Measurements from ENCODE around the gene WDR90. TPM values are rescaled to one million over a fixed set of nuclear protein-coding genes. Genes with fewer than 3 reads are reported as not detected.

WDR90 gene
- total and polyA plus RNA-seq, 2 of the 13 experiments (the other 11 are each of a cell fraction or from before 2014, with no cell fraction given): 14.9 to 28.9 TPM

DNA sequence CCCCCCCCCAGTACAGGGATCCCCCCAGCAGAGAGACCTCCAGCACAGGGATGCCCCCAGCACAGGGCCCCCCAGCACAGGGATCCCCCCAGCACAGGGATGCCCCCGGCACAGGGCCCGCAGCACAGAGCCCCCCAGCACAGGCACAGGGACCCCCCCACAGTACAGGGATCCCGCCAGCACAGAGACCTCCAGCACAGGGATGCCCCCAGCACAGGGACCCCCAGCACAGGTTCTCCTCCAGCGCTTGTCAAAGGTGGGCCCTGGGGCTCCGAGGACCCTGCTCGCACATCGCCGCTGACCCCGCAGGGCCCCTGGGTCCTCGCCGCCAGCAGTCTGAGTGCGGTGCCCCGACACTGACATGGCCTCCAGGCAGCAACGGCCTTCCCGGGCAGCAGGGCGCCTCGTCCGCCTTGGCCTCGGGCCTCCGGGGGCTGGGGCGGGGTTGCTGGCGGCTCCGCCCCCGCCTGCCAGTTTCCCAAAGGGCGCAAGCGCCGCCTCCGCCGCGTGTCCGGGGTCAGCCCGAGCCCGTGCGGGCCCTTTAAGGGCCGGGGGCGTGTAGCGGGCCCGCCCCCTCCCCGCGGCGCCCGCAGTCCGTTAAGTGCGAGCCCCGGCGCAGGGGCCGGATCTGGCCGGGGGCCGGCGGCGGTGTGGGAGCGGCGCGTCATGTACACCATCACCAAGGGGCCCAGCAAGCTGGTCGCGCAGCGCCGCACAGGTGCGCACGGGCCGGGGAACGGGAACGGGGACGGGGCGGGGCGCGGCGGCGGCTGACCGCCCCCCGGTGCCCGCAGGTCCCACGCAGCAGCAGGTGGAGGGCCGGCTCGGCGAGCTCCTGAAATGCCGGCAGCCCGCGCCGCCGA is 7.6 kb upstream of the WDR90 start, which contains the start of gene MCRIP2 (continued):
- TF ChIP-seq TEAD2 (CRISPR knock-in tag; IDR thresholded peaks at IDR 0.05) (no peak), TP53 (CRISPR knock-in tag; conservative IDR thresholded peaks at IDR 0.05) (no peak), ZNF142 (CRISPR knock-in tag; IDR thresholded peaks at IDR 0.05) (no peak), ZBTB7B (CRISPR knock-in tag; IDR thresholded peaks at IDR 0.05) (no peak), BORCS8-MEF2B (CRISPR knock-in tag; IDR thresholded peaks at IDR 0.05) (peak; percentile 61; the same call in 1 of the 2 replicates), SPEN (CRISPR knock-in tag; IDR thresholded peaks at IDR 0.05; ENCODE audit: low read depth) (peak; percentile 78), ZNF83 (CRISPR knock-in tag; IDR thresholded peaks at IDR 0.05; ENCODE audit: borderline replicate concordance) (no peak), NFE2 (CRISPR knock-in tag; IDR thresholded peaks at IDR 0.05) (no peak), CBX5 (CRISPR knock-in tag; IDR thresholded peaks at IDR 0.05; ENCODE audit: borderline replicate concordance) (no peak), BRD4 (CRISPR knock-in tag; IDR thresholded peaks at IDR 0.05) (peak; percentile 74; the same call in 1 of the 2 replicates), GZF1 (CRISPR knock-in tag; IDR thresholded peaks at IDR 0.05) (no peak), ZNF670 (CRISPR knock-in tag; IDR thresholded peaks at IDR 0.05; ENCODE audit: borderline replicate concordance) (no peak), ZNF234 (CRISPR knock-in tag; conservative IDR thresholded peaks at IDR 0.05) (no peak), SALL2 (CRISPR knock-in tag; IDR thresholded peaks at IDR 0.05) (peak; percentile 68; the same call in 1 of the 2 replicates), GABPA (IDR thresholded peaks at IDR 0.05; ENCODE audit: low read depth, low read length) (no peak), GABPA (CRISPR knock-in tag; IDR thresholded peaks at IDR 0.05; ENCODE audit: low read depth) (no peak)
- TF ChIP-seq, protein P1, sequence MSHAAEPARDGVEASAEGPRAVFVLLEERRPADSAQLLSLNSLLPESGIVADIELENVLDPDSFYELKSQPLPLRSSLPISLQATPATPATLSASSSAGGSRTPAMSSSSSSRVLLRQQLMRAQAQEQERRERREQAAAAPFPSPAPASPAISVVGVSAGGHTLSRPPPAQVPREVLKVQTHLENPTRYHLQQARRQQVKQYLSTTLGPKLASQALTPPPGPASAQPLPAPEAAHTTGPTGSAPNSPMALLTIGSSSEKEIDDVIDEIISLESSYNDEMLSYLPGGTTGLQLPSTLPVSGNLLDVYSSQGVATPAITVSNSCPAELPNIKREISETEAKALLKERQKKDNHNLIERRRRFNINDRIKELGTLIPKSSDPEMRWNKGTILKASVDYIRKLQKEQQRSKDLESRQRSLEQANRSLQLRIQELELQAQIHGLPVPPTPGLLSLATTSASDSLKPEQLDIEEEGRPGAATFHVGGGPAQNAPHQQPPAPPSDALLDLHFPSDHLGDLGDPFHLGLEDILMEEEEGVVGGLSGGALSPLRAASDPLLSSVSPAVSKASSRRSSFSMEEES (CRISPR knock-in tag; IDR thresholded peaks at IDR 0.05): no peak
- TF ChIP-seq, protein P2, sequence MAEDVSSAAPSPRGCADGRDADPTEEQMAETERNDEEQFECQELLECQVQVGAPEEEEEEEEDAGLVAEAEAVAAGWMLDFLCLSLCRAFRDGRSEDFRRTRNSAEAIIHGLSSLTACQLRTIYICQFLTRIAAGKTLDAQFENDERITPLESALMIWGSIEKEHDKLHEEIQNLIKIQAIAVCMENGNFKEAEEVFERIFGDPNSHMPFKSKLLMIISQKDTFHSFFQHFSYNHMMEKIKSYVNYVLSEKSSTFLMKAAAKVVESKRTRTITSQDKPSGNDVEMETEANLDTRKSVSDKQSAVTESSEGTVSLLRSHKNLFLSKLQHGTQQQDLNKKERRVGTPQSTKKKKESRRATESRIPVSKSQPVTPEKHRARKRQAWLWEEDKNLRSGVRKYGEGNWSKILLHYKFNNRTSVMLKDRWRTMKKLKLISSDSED (CRISPR knock-in tag; IDR thresholded peaks at IDR 0.05): no peak
- TF ChIP-seq, protein P3, sequence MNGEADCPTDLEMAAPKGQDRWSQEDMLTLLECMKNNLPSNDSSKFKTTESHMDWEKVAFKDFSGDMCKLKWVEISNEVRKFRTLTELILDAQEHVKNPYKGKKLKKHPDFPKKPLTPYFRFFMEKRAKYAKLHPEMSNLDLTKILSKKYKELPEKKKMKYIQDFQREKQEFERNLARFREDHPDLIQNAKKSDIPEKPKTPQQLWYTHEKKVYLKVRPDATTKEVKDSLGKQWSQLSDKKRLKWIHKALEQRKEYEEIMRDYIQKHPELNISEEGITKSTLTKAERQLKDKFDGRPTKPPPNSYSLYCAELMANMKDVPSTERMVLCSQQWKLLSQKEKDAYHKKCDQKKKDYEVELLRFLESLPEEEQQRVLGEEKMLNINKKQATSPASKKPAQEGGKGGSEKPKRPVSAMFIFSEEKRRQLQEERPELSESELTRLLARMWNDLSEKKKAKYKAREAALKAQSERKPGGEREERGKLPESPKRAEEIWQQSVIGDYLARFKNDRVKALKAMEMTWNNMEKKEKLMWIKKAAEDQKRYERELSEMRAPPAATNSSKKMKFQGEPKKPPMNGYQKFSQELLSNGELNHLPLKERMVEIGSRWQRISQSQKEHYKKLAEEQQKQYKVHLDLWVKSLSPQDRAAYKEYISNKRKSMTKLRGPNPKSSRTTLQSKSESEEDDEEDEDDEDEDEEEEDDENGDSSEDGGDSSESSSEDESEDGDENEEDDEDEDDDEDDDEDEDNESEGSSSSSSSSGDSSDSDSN (CRISPR knock-in tag; IDR thresholded peaks at IDR 0.05): peak; percentile 52; the same call in 1 of the 2 replicates
